ENCODE data around the gene EVA1C.
"Not testable (repeated sequence)": the region's sequence is repeated elsewhere in the genome, so short reads cannot be mapped to it uniquely, and the experiment has no call there.

- TF ChIP-seq CTCF, POLR2A (IDR thresholded peaks at IDR 0.05): not testable (repeated sequence)
These were observed 39.7 kb downstream of the EVA1C start for GRCh38 chr21:32452191-32452590.
